GM12892 (cell line): ENCODE data around the gene SECISBP2L. TPM values are rescaled to one million over a fixed set of nuclear protein-coding genes. Genes with fewer than 3 reads are reported as not detected.
A peak's percentile ranks its signal among the peaks of the same experiment; 100 is the strongest.
"Not testable (repeated sequence)": the region's sequence is repeated elsewhere in the genome, so short reads cannot be mapped to it uniquely, and the experiment has no call there.

Experiments
- DNase-seq: peaks from one replicate; pipeline ENCODE4 v3.0.0; 2011; ENCODE audit not compliant: insufficient read length
- FAIRE-seq: peaks from 2 replicates; lab custom pipeline; 2011; peaks lifted over from hg19 to GRCh38; lab: Jason Lieb, UNC
- POLR2A ChIP-seq: IDR thresholded peaks from 2 replicates; pipeline ENCODE4 v1.6.1; 2011; ENCODE audit warnings: low read depth, low read length, control low read depth
- POLR2AphosphoS5 ChIP-seq: IDR thresholded peaks from 2 replicates; pipeline ENCODE4 v1.6.1; 2011; ENCODE audit warnings: low read depth, low read length, control low read depth
- TAF1 ChIP-seq: IDR thresholded peaks from 2 replicates; pipeline ENCODE4 v1.6.1; 2011; ENCODE audit warnings: low read depth, mild to moderate bottlenecking, control low read depth, low read length, borderline replicate concordance
- polyA plus RNA-seq: library from polyadenylated mRNA; unstranded; fragments of >200 nt; gene quantifications from one replicate; pipeline ENCODE4 v1.2.1, GENCODE V29; 2012; ENCODE audit warnings: missing spikeins, inconsistent platforms; ENCODE audit not compliant: missing spikeins

Gene SECISBP2L
- 12.4 TPM for polyA plus RNA-seq

- DNase-seq (peak; percentile 81), FAIRE-seq (peak; percentile 98)
- TF ChIP-seq POLR2AphosphoS5 (no peak; the same call in 1 of the 2 replicates), TAF1 (peak; percentile 57; the same call in 1 of the 2 replicates), POLR2A (peak; percentile 73; the same call in 1 of the 2 replicates)
These were observed at the start of gene SECISBP2L for GRCh38 chr15:49046220-49047102. TSS of gene SECISBP2L (minus strand) at chr15:49046446. CDS start at chr15:49046299, 147 bp downstream.

- FAIRE-seq: no peak
- TF ChIP-seq TAF1 (no peak), POLR2A (no peak), POLR2AphosphoS5 (no peak)
- DNase-seq: no peak
These were observed 48.7 kb upstream of the SECISBP2L start for GRCh38 chr15:49094923-49095322.

- no peak for DNase-seq
- FAIRE-seq: no peak
- TF ChIP-seq POLR2AphosphoS5: no peak
- TF ChIP-seq POLR2A: no peak
- TF ChIP-seq TAF1: no peak
These were observed 47.2 kb upstream of the SECISBP2L start for GRCh38 chr15:49093252-49094105.

- FAIRE-seq (no peak), DNase-seq (no peak)
- TF ChIP-seq POLR2A (no peak), TAF1 (no peak), POLR2AphosphoS5 (no peak)
These were observed 42.8 kb upstream of the SECISBP2L start for GRCh38 chr15:49088996-49089395.

GRCh38 chr15:49085696-49086459, 39.6 kb upstream of the SECISBP2L start:
- TF ChIP-seq TAF1 (no peak), POLR2AphosphoS5 (no peak), POLR2A (no peak)
- no peak for DNase-seq
- FAIRE-seq: no peak

GRCh38 chr15:49084285-49084570, 38.0 kb upstream of the SECISBP2L start:
- FAIRE-seq (no peak), DNase-seq (no peak)
- no peak for TF ChIP-seq POLR2AphosphoS5
- TF ChIP-seq POLR2A: no peak
- no peak for TF ChIP-seq TAF1

- DNase-seq (no peak), FAIRE-seq (no peak)
- no peak for TF ChIP-seq POLR2AphosphoS5
- TF ChIP-seq POLR2A: no peak
- no peak for TF ChIP-seq TAF1
These were observed 37.4 kb upstream of the SECISBP2L start for GRCh38 chr15:49083401-49084284.

GRCh38 chr15:49082960-49083359, 36.7 kb upstream of the SECISBP2L start:
- TF ChIP-seq TAF1 (no peak), POLR2AphosphoS5 (no peak), POLR2A (no peak)
- DNase-seq: no peak
- no peak for FAIRE-seq

GRCh38 chr15:49079340-49080039, 33.2 kb upstream of the SECISBP2L start:
- TF ChIP-seq POLR2A (no peak), TAF1 (no peak), POLR2AphosphoS5 (no peak)
- FAIRE-seq (no peak), DNase-seq (no peak)

- TF ChIP-seq POLR2A: no peak
- TF ChIP-seq TAF1: no peak
- TF ChIP-seq POLR2AphosphoS5: no peak
- no peak for FAIRE-seq
- DNase-seq: no peak
These were observed 29.6 kb upstream of the SECISBP2L start for GRCh38 chr15:49075881-49076280.

GRCh38 chr15:49074589-49075287, 28.5 kb upstream of the SECISBP2L start:
- not testable (repeated sequence) for DNase-seq, FAIRE-seq
